Endothelial cell of umbilical vein (primary cell): ENCODE results near the gene RPS27. TPM values are rescaled to one million over a fixed set of nuclear protein-coding genes. Genes with fewer than 3 reads are reported as not detected.
"Not testable (repeated sequence)": the region's sequence is repeated elsewhere in the genome, so short reads cannot be mapped to it uniquely, and the experiment has no call there.

ENCODE experiments used
- BruUV-seq: library from RNA; stranded (reverse); fragments of 400-500 nt; replicated peaks from 2 replicates; lab custom pipeline; 2021; lab: Mats Ljungman, UMichigan
- CTCF ChIA-PET: fragments of 300-600, 350-600 bp; sonication (Branson Sonifier 250); formaldehyde crosslinking; loops from one replicate; lab custom pipeline; 2021; ENCODE audit warnings: antibody characterized with exemption, inconsistent platforms; lab: Charles Lee
- POLR2A ChIA-PET: fragments of 300-600, 350-600 bp; sonication (Branson Sonifier 250); formaldehyde crosslinking; loops from one replicate; lab custom pipeline; 2021; ENCODE audit warnings: antibody characterized with exemption, inconsistent platforms; lab: Charles Lee
- DNase-seq: peaks from one replicate; pipeline ENCODE4 v3.0.0-alpha.2; 2011; ENCODE audit warnings: low read depth, low spot score
- FAIRE-seq: peaks from 2 replicates; lab custom pipeline; 2011; peaks lifted over from hg19 to GRCh38; lab: Jason Lieb, UNC
- H2AFZ ChIP-seq: 2 replicates; pipeline ENCODE4 v1.6.0; 2012; ENCODE audit warnings: low read depth, low read length, control low read depth, inconsistent platforms
- H3K27ac ChIP-seq: 2 replicates; pipeline ENCODE4 v1.5.1; 2011; ENCODE audit warnings: low read depth, mild to moderate bottlenecking, control low read depth, low read length, moderate library complexity; ENCODE audit not compliant: insufficient read depth
- H3K27me3 ChIP-seq, 2 experiments: 2 replicates each; pipeline versions ENCODE4 v1.6.0 to v1.6.1; 2011; ENCODE audit warnings: low read length in 2 of 2, mixed read lengths in 1 of 2; ENCODE audit not compliant: control insufficient read depth in 2 of 2, insufficient read depth in 2 of 2
- H3K36me3 ChIP-seq, 2 experiments: 2 replicates in 1 of 2; 3 replicates in 1 of 2; pipeline ENCODE4 v1.5.1; 2011; ENCODE audit warnings: low read length in 2 of 2, mild to moderate bottlenecking in 1 of 2, moderate library complexity in 1 of 2; ENCODE audit not compliant: control insufficient read depth in 2 of 2, insufficient read depth in 2 of 2; ENCODE audit errors: extremely low read depth in 1 of 2
- H3K4me1 ChIP-seq: 3 replicates; pipeline ENCODE4 v1.5.1; 2011; ENCODE audit warnings: mild to moderate bottlenecking, low read length; ENCODE audit not compliant: control insufficient read depth, insufficient read depth; ENCODE audit errors: extremely low read depth
- H3K4me2 ChIP-seq: 2 replicates; pipeline ENCODE4 v1.6.1; 2011; ENCODE audit warnings: low read length, control low read depth, mixed read lengths; ENCODE audit not compliant: insufficient read depth
- H3K4me3 ChIP-seq, 3 experiments: fragments of 200-600 bp in 1 of 3; sonication (generic), shearing (Covaris generic) in 1 of 3; replicated peaks in 1 of 3; 2 replicates each; pipeline ENCODE4 v1.5.1; 2011 to 2016; ENCODE audit warnings: control low read depth in 3 of 3, low read length in 3 of 3, mild to moderate bottlenecking in 2 of 3, inconsistent platforms in 1 of 3, low read depth in 1 of 3, moderate library complexity in 1 of 3; ENCODE audit not compliant: insufficient read depth in 1 of 3
- H3K79me2 ChIP-seq: 2 replicates; pipeline ENCODE4 v1.6.0; 2012; ENCODE audit warnings: low read length, inconsistent platforms; ENCODE audit not compliant: control insufficient read depth, insufficient read depth
- H3K9ac ChIP-seq: replicated peaks from 2 replicates; pipeline ENCODE3; 2011; ENCODE audit warnings: low read length, control low read depth; ENCODE audit not compliant: insufficient read depth; ENCODE audit errors: extremely low read depth
- H3K9me1 ChIP-seq: replicated peaks from 3 replicates; pipeline ENCODE4 v1.6.0; 2011; ENCODE audit warnings: mild to moderate bottlenecking, low read length; ENCODE audit not compliant: control insufficient read depth, insufficient read depth; ENCODE audit errors: extremely low read depth
- H3K9me3 ChIP-seq: replicated peaks from 2 replicates; pipeline ENCODE4 v1.5.1; 2012; ENCODE audit warnings: low read length, inconsistent platforms; ENCODE audit not compliant: control insufficient read depth, insufficient read depth
- H4K20me1 ChIP-seq: replicated peaks from 2 replicates; pipeline ENCODE3; 2011; ENCODE audit warnings: mild to moderate bottlenecking, low read length; ENCODE audit not compliant: control insufficient read depth, insufficient read depth; ENCODE audit errors: extremely low read depth
- CTCF ChIP-seq, 2 donors: IDR thresholded peaks; 1 replicate in 1 of 2; 2 replicates in 1 of 2; pipeline ENCODE4 v1.5.1; 2011; ENCODE audit warnings: low read length in 2 of 2, mild to moderate bottlenecking in 2 of 2, moderate library complexity in 2 of 2, control low read depth in 1 of 2, inconsistent platforms in 1 of 2, low read depth in 1 of 2; ENCODE audit not compliant: insufficient read depth in 1 of 2; ENCODE audit errors: extremely low read depth in 1 of 2
- EZH2 ChIP-seq: IDR thresholded peaks from 2 replicates; pipeline ENCODE4 v1.6.1; 2012; ENCODE audit warnings: borderline replicate concordance, low read depth, mild to moderate bottlenecking, moderate library complexity, low read length, inconsistent platforms; ENCODE audit not compliant: severe bottlenecking
- FOS ChIP-seq: IDR thresholded peaks from 2 replicates; pipeline ENCODE4 v1.6.1; 2011; ENCODE audit warnings: mild to moderate bottlenecking, low read length, moderate library complexity, borderline replicate concordance; ENCODE audit not compliant: insufficient read depth
- JUN ChIP-seq: IDR thresholded peaks from 2 replicates; pipeline ENCODE4 v1.6.1; 2011; ENCODE audit warnings: borderline replicate concordance, low read depth; ENCODE audit not compliant: insufficient read length, insufficient read depth
- MAX ChIP-seq: IDR thresholded peaks from 2 replicates; pipeline ENCODE4 v1.6.1; 2011; ENCODE audit not compliant: insufficient read depth, insufficient read length
- POLR2A ChIP-seq: IDR thresholded peaks from 2 replicates; pipeline ENCODE4 v1.6.1; 2012; ENCODE audit warnings: low read depth, mild to moderate bottlenecking, control low read depth, low read length
- POLR2AphosphoS5 ChIP-seq: IDR thresholded peaks from 2 replicates; pipeline ENCODE4 v1.6.1; 2012; ENCODE audit warnings: low read depth, mild to moderate bottlenecking, control low read depth, low read length, moderate library complexity; ENCODE audit not compliant: insufficient read depth
- dilution Hi-C: fragments of 300-500 bp; cut with MboI; formaldehyde crosslinking; loops from one replicate; pipeline ENCODE4 v1.15.0; 2019; ENCODE audit warnings: low sequenced_read_pairs; ENCODE audit not compliant: extremely low pct_ligation_motif_present
- intact Hi-C: fragments of 100-400 bp; cut with micrococcal nuclease; formaldehyde crosslinking; loops from one replicate; pipeline ENCODE4 v1.10.0; 2022
- polyA plus RNA-seq, 4 experiments: library from polyadenylated mRNA; depleted of rRNA in 3 of 4; stranded (reverse) in 3 of 4; unstranded in 1 of 4; fragments of >200 nt; gene quantifications; 2 replicates each; pipeline versions ENCODE4 v1.2.1 to v1.2.3, GENCODE V29; 2011 to 2012; ENCODE audit warnings: missing spikeins in 1 of 4
- total RNA-seq: library from RNA; stranded (reverse); gene quantifications from 2 replicates; pipeline ENCODE4 v1.2.3, GENCODE V29; 2021

Gene RPS27
- total and polyA plus RNA-seq, 2 donors (not counting 3 experiments of a cell fraction or from before 2014, with no cell fraction given), result 1,120 to 1,521 TPM

- ChIA-PET POLR2A (interaction anchor here (1.5 kb wide), 1 partner anchor 11 kb away, joined by 12 read pairs; the partner anchor contains the start of gene CREB3L4), CTCF (interaction anchor here (0.8 to 3.9 kb wide), 9 partner anchors 8 to 180 kb away, joined by 3 to 21 read pairs (median 8); partner anchors contain the start of genes CREB3L4, DENND4B, RAB13 and RPS27)
- TF ChIP-seq CTCF (IDR thresholded peaks at IDR 0.05; ENCODE audit: extremely low read depth in 1 of 2, insufficient read depth in 1 of 2, low read depth in 1 of 2, low read length in 2 of 2) (no peak), POLR2AphosphoS5 (no peak), MAX (no peak), POLR2A (no peak), FOS (no peak), JUN (no peak), EZH2 (no peak)
- no peaks in the 10 kb centered on the region for H3K9me3 ChIP-seq
- H3K9me1 ChIP-seq, result no peaks in the 10 kb centered on the region
- peak overlapping the region; percentile 83 for H2AFZ ChIP-seq
- H3K4me1 ChIP-seq, result peaks cover 10% of the 10 kb centered on the region
- peaks cover 17% of the 10 kb centered on the region for H3K79me2 ChIP-seq
- intact Hi-C loops, result no loop called here
- peak overlapping the region; percentile 53 for H3K4me2 ChIP-seq
- no peaks in the 10 kb centered on the region for H4K20me1 ChIP-seq
- no peak for FAIRE-seq
- DNase-seq, result no peak
- no peak overlapping the region for H3K27ac ChIP-seq
- no peaks in the 10 kb centered on the region for H3K27me3 ChIP-seq
- no peak overlapping the region for H3K9ac ChIP-seq
- peaks cover 8 to 23% of the 10 kb centered on the region in 2 experiments for H3K36me3 ChIP-seq
- no TSS peak for BruUV-seq
- dilution Hi-C loops, result no loop called here
- H3K4me3 ChIP-seq, result peak overlapping the region in 2 of 3 experiments; percentile 70 to 91
Measured at GRCh38 chr1:153978274-153978909, 12.2 kb upstream of the RPS27 start.

GRCh38 chr1:153979091-153979490 is 11.5 kb upstream of the RPS27 start:
- BruUV-seq, H3K4me1 ChIP-seq, H3K27ac ChIP-seq, DNase-seq, H2AFZ ChIP-seq, H3K9ac ChIP-seq, H3K4me3 ChIP-seq, H3K9me3 ChIP-seq, H3K4me2 ChIP-seq, H3K9me1 ChIP-seq, POLR2A ChIA-PET, H3K27me3 ChIP-seq, FAIRE-seq, intact Hi-C loops, H4K20me1 ChIP-seq, dilution Hi-C loops: not testable (repeated sequence)
- CTCF ChIA-PET, result interaction anchor here (3.9 kb wide), 1 partner anchor 16 kb away, joined by 21 read pairs; the partner anchor contains the start of gene SLC39A1
- Histone ChIP-seq H3K79me2 (peaks cover 17% of the 10 kb centered on the region), H3K36me3 (peaks cover 8 to 18% of the 10 kb centered on the region in 2 experiments)

GRCh38 chr1:153981735-153982134 is 8.8 kb upstream of the RPS27 start:
- CTCF ChIA-PET, H3K27me3 ChIP-seq, H4K20me1 ChIP-seq, dilution Hi-C loops, DNase-seq, H3K36me3 ChIP-seq, FAIRE-seq, intact Hi-C loops, H3K9me1 ChIP-seq, H2AFZ ChIP-seq, H3K27ac ChIP-seq, H3K4me3 ChIP-seq, H3K9me3 ChIP-seq, H3K9ac ChIP-seq, POLR2A ChIA-PET, H3K4me2 ChIP-seq: not testable (repeated sequence)
- peaks cover 21% of the 10 kb centered on the region for H3K79me2 ChIP-seq
- peaks cover 17% of the 10 kb centered on the region for H3K4me1 ChIP-seq
- BruUV-seq, result TSS peak; percentile 28
